Sigmoid colon (tissue), 7 donors: ENCODE measurements around the gene R3HDM2. TPM values are rescaled to one million over a fixed set of nuclear protein-coding genes. Genes with fewer than 3 reads are reported as not detected.
"Not testable (repeated sequence)": the region's sequence is repeated elsewhere in the genome, so short reads cannot be mapped to it uniquely, and the experiment has no call there.

Experiments used
- DNase-seq: peaks from one replicate; pipeline ENCODE4 v3.0.0-alpha.2; 2019
- H3K27ac ChIP-seq, 4 donors: fragments of 200-600 bp; sonication (generic); one replicate each; pipeline ENCODE4 v1.5.1; 2016 to 2019; ENCODE audit warnings: mild to moderate bottlenecking in 1 of 4
- H3K27me3 ChIP-seq, 3 donors: fragments of 200-600 bp; sonication (generic); one replicate each; pipeline ENCODE4 v1.5.1; 2019; ENCODE audit warnings: mild to moderate bottlenecking in 1 of 3
- H3K36me3 ChIP-seq, 4 donors: fragments of 200-600 bp; sonication (generic); one replicate each; pipeline ENCODE4 v1.5.1; 2016 to 2019
- H3K4me1 ChIP-seq, 4 donors: fragments of 200-600 bp; sonication (generic); one replicate each; pipeline ENCODE4 v1.5.1; 2017 to 2019
- H3K4me3 ChIP-seq, 4 donors: fragments of 200-600 bp; sonication (generic); one replicate each; pipeline ENCODE4 v1.5.1; 2017 to 2019; ENCODE audit warnings: mild to moderate bottlenecking in 2 of 4, moderate library complexity in 1 of 4
- H3K9me3 ChIP-seq, 4 donors: fragments of 200-600 bp in 3 of 4; sonication (generic) in 3 of 4; one replicate each; pipeline versions ENCODE4 v1.5.1 to v1.6.1; 2013 to 2019
- EP300 ChIP-seq, 4 donors: sonication (generic); formaldehyde crosslinking; IDR thresholded peaks; one replicate each; pipeline ENCODE4 v1.6.1; 2017; ENCODE audit warnings: antibody characterized with exemption in 4 of 4
- POLR2A ChIP-seq, 2 donors: fragments of 450-650 bp; IDR thresholded peaks; one replicate each; pipeline ENCODE4 v1.6.1; 2016; ENCODE audit warnings: antibody characterized with exemption in 2 of 2, mild to moderate bottlenecking in 2 of 2, moderate library complexity in 2 of 2
- POLR2AphosphoS5 ChIP-seq, 4 donors: sonication (generic); formaldehyde crosslinking; IDR thresholded peaks; one replicate each; pipeline ENCODE4 v1.6.1; 2017; ENCODE audit warnings: antibody characterized with exemption in 4 of 4
- WGBS, 2 donors: extraction: QIAGEN DNeasy Blood & Tissue Kit; methylation state at CpG; one replicate each; pipeline ENCODE4 v1.1.7; 2013; 5-methylcytosine and 5-hydroxymethylcytosine counted together
- intact Hi-C: fragments of 100-400 bp; cut with DNase I; formaldehyde crosslinking; loops from one replicate; pipeline ENCODE4 v1.15.1; 2023
- polyA plus RNA-seq, 3 donors: library from polyadenylated mRNA; stranded (reverse); fragments of 200-250 nt; gene quantifications; one replicate each; pipeline ENCODE4 v1.2.3, GENCODE V29; 2013
- total RNA-seq, 4 donors: library from RNA; depleted of rRNA; stranded (reverse); fragments of >200 nt; gene quantifications; one replicate each; pipeline ENCODE4 v1.1.0, GENCODE V29; 2016
- TF ChIP-seq, protein P1 (sequence below), 4 experiments: fragments of 450-650 bp in 3 of 4; fragments of 200-600 bp in 1 of 4; IDR thresholded peaks; one replicate each; pipeline ENCODE4 v1.5.1; 2016 to 2019; ENCODE audit warnings: antibody characterized with exemption in 4 of 4, mild to moderate bottlenecking in 3 of 4, moderate library complexity in 2 of 4
- donor health status: healthy with polysubstance abuse.
- donor health status: Bipolar disorder and iron deficiency.
- donor health status: healthy.

Gene R3HDM2
- total and polyA plus RNA-seq, 7 donors, result 10.9 to 37.7 (median 28.3) TPM

DNA sequence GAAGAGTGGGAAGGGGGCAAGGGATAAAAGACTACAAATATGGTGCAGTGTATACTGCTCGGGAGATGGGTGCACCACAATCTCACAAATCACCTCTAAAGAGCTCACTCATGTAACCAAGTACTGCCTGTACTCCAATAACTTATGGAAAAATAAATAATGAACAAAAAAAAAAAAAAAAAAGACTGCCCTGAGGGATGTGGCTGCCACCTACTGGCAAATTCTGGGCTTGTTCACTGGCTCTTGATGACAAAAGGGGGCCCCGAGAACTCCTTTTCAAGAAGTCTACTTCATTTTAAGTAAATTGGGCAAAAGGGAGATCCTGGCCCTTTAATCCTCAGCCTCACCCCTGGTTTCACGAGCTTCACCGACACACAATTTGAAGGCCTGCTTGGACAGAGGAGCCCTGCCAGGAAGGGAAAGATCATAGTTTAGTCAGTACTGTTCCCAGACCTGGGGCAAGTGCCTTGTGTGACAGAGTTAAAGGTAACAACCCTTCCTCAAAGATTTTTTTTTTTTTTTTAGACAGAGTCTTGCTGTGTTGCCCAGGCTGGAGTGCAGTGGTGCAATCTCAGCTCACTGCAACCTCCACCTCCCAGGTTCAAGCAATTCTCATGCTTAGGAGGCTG lies 153.8 kb downstream of the R3HDM2 start:
- peaks cover 0 to 91% (median 16%) of the 10 kb centered on the region in 4 donors for H3K36me3 ChIP-seq
- H3K4me1 ChIP-seq, result peaks cover 0 to 14% (median 8%) of the 10 kb centered on the region in 4 donors
- TF ChIP-seq, protein P1, sequence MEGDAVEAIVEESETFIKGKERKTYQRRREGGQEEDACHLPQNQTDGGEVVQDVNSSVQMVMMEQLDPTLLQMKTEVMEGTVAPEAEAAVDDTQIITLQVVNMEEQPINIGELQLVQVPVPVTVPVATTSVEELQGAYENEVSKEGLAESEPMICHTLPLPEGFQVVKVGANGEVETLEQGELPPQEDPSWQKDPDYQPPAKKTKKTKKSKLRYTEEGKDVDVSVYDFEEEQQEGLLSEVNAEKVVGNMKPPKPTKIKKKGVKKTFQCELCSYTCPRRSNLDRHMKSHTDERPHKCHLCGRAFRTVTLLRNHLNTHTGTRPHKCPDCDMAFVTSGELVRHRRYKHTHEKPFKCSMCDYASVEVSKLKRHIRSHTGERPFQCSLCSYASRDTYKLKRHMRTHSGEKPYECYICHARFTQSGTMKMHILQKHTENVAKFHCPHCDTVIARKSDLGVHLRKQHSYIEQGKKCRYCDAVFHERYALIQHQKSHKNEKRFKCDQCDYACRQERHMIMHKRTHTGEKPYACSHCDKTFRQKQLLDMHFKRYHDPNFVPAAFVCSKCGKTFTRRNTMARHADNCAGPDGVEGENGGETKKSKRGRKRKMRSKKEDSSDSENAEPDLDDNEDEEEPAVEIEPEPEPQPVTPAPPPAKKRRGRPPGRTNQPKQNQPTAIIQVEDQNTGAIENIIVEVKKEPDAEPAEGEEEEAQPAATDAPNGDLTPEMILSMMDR (IDR thresholded peaks at IDR 0.05), result no peak
- TF ChIP-seq POLR2AphosphoS5 (IDR thresholded peaks at IDR 0.05), result no peak
- no peak for TF ChIP-seq EP300 (IDR thresholded peaks at IDR 0.05)
- no peak for TF ChIP-seq POLR2A (IDR thresholded peaks at IDR 0.05)

GRCh38 chr12:57276233-57276632 lies 154.6 kb downstream of the R3HDM2 start:
- H3K36me3 ChIP-seq, result peaks cover 0 to 92% (median 17%) of the 10 kb centered on the region in 4 donors

More for the DNA sequence above, 153.8 kb downstream of the R3HDM2 start:
- Histone ChIP-seq H3K27ac (no peak overlapping the region), H3K4me3 (no peak overlapping the region), H3K27me3 (no peaks in the 10 kb centered on the region), H3K9me3 (no peaks in the 10 kb centered on the region)
- 47 to 62% methylated on average over 4 of the region's 4 CpGs for WGBS, 2 donors
- intact Hi-C loops, result no loop called here
- DNase-seq, result no peak

GRCh38 chr12:57273516-57273915 lies 157.3 kb downstream of the R3HDM2 start:
- intact Hi-C loops, result no loop called here
- DNase-seq, result no peak
- TF ChIP-seq, protein P1 (IDR thresholded peaks at IDR 0.05), result no peak
- no peak for TF ChIP-seq EP300 (IDR thresholded peaks at IDR 0.05)
- no peak for TF ChIP-seq POLR2A (IDR thresholded peaks at IDR 0.05)
- TF ChIP-seq POLR2AphosphoS5 (IDR thresholded peaks at IDR 0.05), result no peak
- no peaks in the 10 kb centered on the region for H3K9me3 ChIP-seq
- H3K27me3 ChIP-seq, result no peaks in the 10 kb centered on the region
- H3K27ac ChIP-seq, result no peak overlapping the region
- peaks cover 8 to 94% (median 27%) of the 10 kb centered on the region in 4 donors for H3K36me3 ChIP-seq
- H3K4me1 ChIP-seq, result peaks cover 0 to 4% (median 0%) of the 10 kb centered on the region in 4 donors
- no peak overlapping the region for H3K4me3 ChIP-seq

More at GRCh38 chr12:57276233-57276632, 154.6 kb downstream of the R3HDM2 start:
- H3K4me1 ChIP-seq, result peaks cover 0 to 14% (median 8%) of the 10 kb centered on the region in 4 donors
- H3K9me3 ChIP-seq, DNase-seq, H3K27ac ChIP-seq, H3K27me3 ChIP-seq, intact Hi-C loops, H3K4me3 ChIP-seq: not testable (repeated sequence)
- 98% methylated on average over 6 of the region's 6 CpGs for WGBS, 2 donors

DNA sequence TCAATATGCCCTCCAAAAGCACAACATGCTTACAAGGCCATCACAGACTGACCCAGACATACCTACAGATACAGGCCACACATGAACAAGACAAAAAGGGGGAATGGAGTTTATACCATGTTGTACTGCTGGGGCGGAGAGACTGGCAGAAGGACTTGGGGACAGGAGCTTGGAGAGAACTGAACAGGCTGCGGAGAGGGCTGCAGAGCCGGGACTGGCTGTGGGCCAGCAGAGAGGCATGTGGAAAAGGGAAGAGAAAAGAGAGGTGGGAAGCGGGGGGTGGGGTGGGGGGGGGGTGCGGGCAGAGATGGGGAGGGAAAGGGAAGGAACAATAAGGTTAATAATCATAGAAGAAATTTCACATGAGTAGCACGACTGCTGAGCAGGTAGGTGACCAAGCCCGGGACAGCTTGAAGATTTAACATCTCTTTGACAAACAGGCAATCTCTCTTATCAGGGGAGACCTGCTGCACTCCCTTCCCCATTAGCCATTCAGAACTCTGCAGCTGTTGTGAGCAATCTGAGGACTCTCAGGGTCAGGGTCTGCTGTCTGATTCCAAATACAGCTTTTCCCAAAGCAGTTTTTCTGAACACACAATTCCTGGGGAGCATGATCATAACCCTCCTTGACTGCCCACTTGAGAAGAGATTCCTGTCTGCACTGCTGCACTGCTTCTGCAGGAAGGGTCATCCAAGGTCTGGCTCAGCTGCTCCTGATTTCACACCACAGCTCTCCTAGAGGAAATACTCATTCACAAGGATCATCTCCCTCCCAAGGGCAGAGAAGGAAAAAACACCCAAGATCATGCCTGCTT lies 158.3 kb downstream of the R3HDM2 start:
- peaks cover 8 to 94% (median 26%) of the 10 kb centered on the region in 4 donors for H3K36me3 ChIP-seq
- no peak for DNase-seq
- H3K9me3 ChIP-seq, result no peaks in the 10 kb centered on the region
- TF ChIP-seq EP300 (IDR thresholded peaks at IDR 0.05), result no peak
- WGBS, 2 donors, result 84 to 87% methylated on average over 7 of the region's 7 CpGs
- H3K27me3 ChIP-seq, result no peaks in the 10 kb centered on the region
- peaks cover 0 to 4% (median 0%) of the 10 kb centered on the region in 4 donors for H3K4me1 ChIP-seq
- no peak overlapping the region for H3K27ac ChIP-seq
- H3K4me3 ChIP-seq, result no peak overlapping the region
- intact Hi-C loops, result no loop called here

- TF ChIP-seq EP300 (IDR thresholded peaks at IDR 0.05) (no peak), POLR2A (IDR thresholded peaks at IDR 0.05) (no peak), POLR2AphosphoS5 (IDR thresholded peaks at IDR 0.05) (no peak)
- TF ChIP-seq, protein P1 (IDR thresholded peaks at IDR 0.05), result no peak
- no peak overlapping the region for H3K27ac ChIP-seq
- DNase-seq, result no peak
- no peak overlapping the region for H3K4me3 ChIP-seq
- H3K9me3 ChIP-seq, result no peaks in the 10 kb centered on the region
- 93 to 96% methylated on average over 1 of the region's 1 CpG for WGBS, 2 donors
- intact Hi-C loops, result no loop called here
- H3K27me3 ChIP-seq, result no peaks in the 10 kb centered on the region
- H3K4me1 ChIP-seq, result peaks cover 0 to 4% (median 0%) of the 10 kb centered on the region in 4 donors
- peaks cover 13 to 94% (median 32%) of the 10 kb centered on the region in 4 donors for H3K36me3 ChIP-seq
Measured at GRCh38 chr12:57270966-57271470, 159.8 kb downstream of the R3HDM2 start.
